Ovary (tissue), 3 donors: Measurements from ENCODE around the gene ATG16L2.
"Not testable (repeated sequence)": the region's sequence is repeated elsewhere in the genome, so short reads cannot be mapped to it uniquely, and the experiment has no call there.

Experiments
- EP300 ChIP-seq: sonication (generic); formaldehyde crosslinking; IDR thresholded peaks from one replicate; pipeline ENCODE4 v1.6.1; 2017; ENCODE audit warnings: antibody characterized with exemption
- POLR2A ChIP-seq: fragments of 450-650 bp; IDR thresholded peaks from one replicate; pipeline ENCODE4 v1.6.1; 2017; ENCODE audit warnings: antibody characterized with exemption, mild to moderate bottlenecking, moderate library complexity
- TF ChIP-seq, protein P1 (sequence below), 3 donors: fragments of 450-650 bp in 2 of 3; fragments of 200-600 bp in 1 of 3; IDR thresholded peaks; one replicate each; pipeline versions ENCODE4 v1.5.1 to v1.8.0; 2016 to 2022; ENCODE audit warnings: antibody characterized with exemption in 3 of 3, mild to moderate bottlenecking in 1 of 3
- donor health status: DM: no; HTN: no; CAD: no.

DNA sequence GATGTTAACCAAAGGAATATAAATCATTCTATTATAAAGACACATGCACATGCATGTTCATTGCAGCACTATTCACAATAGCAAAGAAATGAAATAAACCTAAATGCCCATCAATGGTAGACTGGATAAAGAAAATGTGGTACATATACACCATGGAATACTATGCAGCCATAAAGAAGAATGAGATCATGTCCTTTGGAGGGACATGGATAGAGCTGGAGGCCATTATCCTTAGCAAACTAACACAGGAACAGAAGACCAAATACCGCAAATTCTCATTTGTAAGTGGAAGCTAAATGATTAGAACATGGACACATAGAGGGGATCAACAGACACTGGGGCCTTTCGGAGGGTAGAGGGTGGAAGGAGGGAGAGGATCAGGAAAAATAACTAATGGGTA, 44.1 kb downstream of the ATG16L2 start:
- TF ChIP-seq, protein P1, sequence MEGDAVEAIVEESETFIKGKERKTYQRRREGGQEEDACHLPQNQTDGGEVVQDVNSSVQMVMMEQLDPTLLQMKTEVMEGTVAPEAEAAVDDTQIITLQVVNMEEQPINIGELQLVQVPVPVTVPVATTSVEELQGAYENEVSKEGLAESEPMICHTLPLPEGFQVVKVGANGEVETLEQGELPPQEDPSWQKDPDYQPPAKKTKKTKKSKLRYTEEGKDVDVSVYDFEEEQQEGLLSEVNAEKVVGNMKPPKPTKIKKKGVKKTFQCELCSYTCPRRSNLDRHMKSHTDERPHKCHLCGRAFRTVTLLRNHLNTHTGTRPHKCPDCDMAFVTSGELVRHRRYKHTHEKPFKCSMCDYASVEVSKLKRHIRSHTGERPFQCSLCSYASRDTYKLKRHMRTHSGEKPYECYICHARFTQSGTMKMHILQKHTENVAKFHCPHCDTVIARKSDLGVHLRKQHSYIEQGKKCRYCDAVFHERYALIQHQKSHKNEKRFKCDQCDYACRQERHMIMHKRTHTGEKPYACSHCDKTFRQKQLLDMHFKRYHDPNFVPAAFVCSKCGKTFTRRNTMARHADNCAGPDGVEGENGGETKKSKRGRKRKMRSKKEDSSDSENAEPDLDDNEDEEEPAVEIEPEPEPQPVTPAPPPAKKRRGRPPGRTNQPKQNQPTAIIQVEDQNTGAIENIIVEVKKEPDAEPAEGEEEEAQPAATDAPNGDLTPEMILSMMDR (IDR thresholded peaks at IDR 0.05), result not testable (repeated sequence)
- TF ChIP-seq EP300, POLR2A: not testable (repeated sequence)
